ENCODE measurements around the gene TMEM178A. TPM values are rescaled to one million over a fixed set of nuclear protein-coding genes. Genes with fewer than 3 reads are reported as not detected.
A peak's percentile ranks its signal among the peaks of the same experiment; 100 is the strongest.

Gene TMEM178A
- polyA plus RNA-seq, 2 of the 4 experiments (the other 2 are of a cell fraction), result 0.13 to 0.87 TPM

GRCh38 chr2:39693245-39693644 lies 27.5 kb downstream of the TMEM178A start:
- FAIRE-seq (no peak), DNase-seq (ENCODE audit: low read depth in 1 of 2, low spot score in 1 of 2) (no peak), ATAC-seq (no peak)
- no peak overlapping the region for H3K4me3 ChIP-seq
- peaks cover 5% of the 10 kb centered on the region; the same call in 1 of the 3 replicates for H3K4me1 ChIP-seq
- peaks cover 7% of the 10 kb centered on the region; the same call in 1 of the 3 replicates for H3K9me3 ChIP-seq
- 57% methylated on average over 1 of the region's 1 CpG for WGBS (ENCODE audit: missing lambda C conversion rate)
- H3K27ac ChIP-seq, result no peak overlapping the region
- TF ChIP-seq CEBPB (IDR thresholded peaks at IDR 0.05) (no peak), HOXB5 (CRISPR knock-in tag; IDR thresholded peaks at IDR 0.05) (no peak), PBX3 (IDR thresholded peaks at IDR 0.05) (no peak), TFCP2L1 (CRISPR knock-in tag; IDR thresholded peaks at IDR 0.05) (no peak), NFE2L2 (conservative IDR thresholded peaks at IDR 0.05; ENCODE audit: low read length) (no peak), POLR2AphosphoS2 (conservative IDR thresholded peaks at IDR 0.05; ENCODE audit: low read length) (no peak), RNF2 (IDR thresholded peaks at IDR 0.05; ENCODE audit: borderline replicate concordance, low read depth) (no peak), ZC3H11A (IDR thresholded peaks at IDR 0.05) (no peak), RCOR1 (IDR thresholded peaks at IDR 0.05; ENCODE audit: low read depth, low read length) (no peak), JUN (IDR thresholded peaks at IDR 0.05) (no peak), HOXA7 (CRISPR knock-in tag; IDR thresholded peaks at IDR 0.05) (no peak), SMC3 (IDR thresholded peaks at IDR 0.05) (no peak), MAFK (IDR thresholded peaks at IDR 0.05; ENCODE audit: partially characterized antibody) (no peak), FOSL2 (IDR thresholded peaks at IDR 0.05) (no peak), FOSL2 (CRISPR knock-in tag; IDR thresholded peaks at IDR 0.05) (no peak), ZSCAN20 (CRISPR knock-in tag; IDR thresholded peaks at IDR 0.05) (no peak), TP53 (CRISPR knock-in tag; IDR thresholded peaks at IDR 0.05) (no peak)
- CTCF ChIA-PET, result interaction anchor here (1.4 kb wide), 1 partner anchor 112 kb away, joined by 3 read pairs; no protein-coding TSS in a partner anchor
- POLR2A ChIA-PET, result no interaction called here
- H3K4me2 ChIP-seq, result no peak overlapping the region

- no peak for FAIRE-seq
Measured at GRCh38 chr2:39696101-39696553, 30.4 kb downstream of the TMEM178A start.

DNA sequence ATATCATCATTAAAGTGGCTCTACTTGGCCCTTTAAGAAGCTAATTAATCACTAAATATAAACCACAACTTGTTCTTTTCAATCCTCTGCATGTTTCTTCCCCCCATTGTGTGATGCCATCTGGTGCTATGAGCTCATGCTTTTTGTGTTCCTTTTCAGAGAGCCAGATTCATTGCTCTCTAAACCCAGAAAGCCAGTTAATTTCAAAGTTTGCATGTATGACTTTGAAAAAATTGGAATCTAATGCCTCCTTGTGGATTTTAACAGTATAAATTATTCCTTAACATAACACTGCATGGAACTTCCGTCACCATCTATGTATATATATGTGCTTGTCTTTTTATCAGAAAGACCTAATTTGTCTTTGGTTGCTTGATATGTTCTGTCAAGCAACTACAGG lies 31.1 kb downstream of the TMEM178A start:
- CTCF ChIA-PET, result interaction anchor here (0.7 to 3.3 kb wide), 43 partner anchors 9 to 638 kb away, joined by 3 to 28 read pairs (median 5); no protein-coding TSS in a partner anchor
- TF ChIP-seq RARB (CRISPR knock-in tag; IDR thresholded peaks at IDR 0.05) (no peak), RAD21 (conservative IDR thresholded peaks at IDR 0.05 in 1 of 2, IDR thresholded peaks at IDR 0.05 in 1 of 2) (peak; percentile 63 to 78), ZNF302 (CRISPR knock-in tag; IDR thresholded peaks at IDR 0.05) (no peak), CBX8 (IDR thresholded peaks at IDR 0.05) (no peak), NFE2L2 (conservative IDR thresholded peaks at IDR 0.05; ENCODE audit: low read length) (no peak), CHD4 (IDR thresholded peaks at IDR 0.05; ENCODE audit: borderline replicate concordance) (no peak), SMC3 (IDR thresholded peaks at IDR 0.05) (peak; percentile 80)
- TF ChIP-seq, protein P1, sequence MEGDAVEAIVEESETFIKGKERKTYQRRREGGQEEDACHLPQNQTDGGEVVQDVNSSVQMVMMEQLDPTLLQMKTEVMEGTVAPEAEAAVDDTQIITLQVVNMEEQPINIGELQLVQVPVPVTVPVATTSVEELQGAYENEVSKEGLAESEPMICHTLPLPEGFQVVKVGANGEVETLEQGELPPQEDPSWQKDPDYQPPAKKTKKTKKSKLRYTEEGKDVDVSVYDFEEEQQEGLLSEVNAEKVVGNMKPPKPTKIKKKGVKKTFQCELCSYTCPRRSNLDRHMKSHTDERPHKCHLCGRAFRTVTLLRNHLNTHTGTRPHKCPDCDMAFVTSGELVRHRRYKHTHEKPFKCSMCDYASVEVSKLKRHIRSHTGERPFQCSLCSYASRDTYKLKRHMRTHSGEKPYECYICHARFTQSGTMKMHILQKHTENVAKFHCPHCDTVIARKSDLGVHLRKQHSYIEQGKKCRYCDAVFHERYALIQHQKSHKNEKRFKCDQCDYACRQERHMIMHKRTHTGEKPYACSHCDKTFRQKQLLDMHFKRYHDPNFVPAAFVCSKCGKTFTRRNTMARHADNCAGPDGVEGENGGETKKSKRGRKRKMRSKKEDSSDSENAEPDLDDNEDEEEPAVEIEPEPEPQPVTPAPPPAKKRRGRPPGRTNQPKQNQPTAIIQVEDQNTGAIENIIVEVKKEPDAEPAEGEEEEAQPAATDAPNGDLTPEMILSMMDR (IDR thresholded peaks at IDR 0.05), result peak; percentile 63
- ATAC-seq (peak; percentile 69 to 83), FAIRE-seq (peak; percentile 36), DNase-seq (ENCODE audit: low read depth in 1 of 2, low spot score in 1 of 2) (peak; percentile 11 to 17)
- H3K9me3 ChIP-seq, result peaks cover 14% of the 10 kb centered on the region; the same call in 2 of the 3 replicates
- H3K4me2 ChIP-seq, result no peak overlapping the region
- no peak overlapping the region for H3K4me3 ChIP-seq
- POLR2A ChIA-PET, result no interaction called here
- H3K27ac ChIP-seq, result no peak overlapping the region
- H3K4me1 ChIP-seq, result no peaks in the 10 kb centered on the region
- 66% methylated on average over 1 of the region's 1 CpG for WGBS (ENCODE audit: missing lambda C conversion rate)

More at GRCh38 chr2:39696101-39696553, 30.4 kb downstream of the TMEM178A start:
- Histone ChIP-seq H3K9me3 (peaks cover 11% of the 10 kb centered on the region; the same call in 2 of the 3 replicates), H3K4me1 (no peaks in the 10 kb centered on the region), H3K27ac (no peak overlapping the region), H3K4me2 (no peak overlapping the region), H3K4me3 (no peak overlapping the region)
- ATAC-seq (peak; percentile 10 to 26; a peak in 3 of 6 replicates), DNase-seq (ENCODE audit: low read depth in 1 of 2, low spot score in 1 of 2) (peak in 1 of 2 experiments; percentile 4)
- TF ChIP-seq KDM1A (IDR thresholded peaks at IDR 0.05; ENCODE audit: low read depth) (no peak), ZC3H11A (IDR thresholded peaks at IDR 0.05) (no peak), HEYL (CRISPR knock-in tag; IDR thresholded peaks at IDR 0.05) (no peak), FOSB (CRISPR knock-in tag; IDR thresholded peaks at IDR 0.05) (no peak), MAFK (IDR thresholded peaks at IDR 0.05; ENCODE audit: partially characterized antibody) (no peak), BHLHE40 (IDR thresholded peaks at IDR 0.05; ENCODE audit: low read depth, low read length) (no peak), HDAC2 (IDR thresholded peaks at IDR 0.05) (no peak), FOSL2 (IDR thresholded peaks at IDR 0.05) (no peak), FOSL2 (CRISPR knock-in tag; IDR thresholded peaks at IDR 0.05) (no peak)
- WGBS (ENCODE audit: missing lambda C conversion rate), result 50% methylated on average over 4 of the region's 4 CpGs
- ChIA-PET POLR2A (no interaction called here), CTCF (interaction anchor here (0.7 to 3.3 kb wide), 40 partner anchors 8 to 466 kb away, joined by 3 to 28 read pairs (median 5); no protein-coding TSS in a partner anchor)
